C4-2B (cell line): ENCODE measurements around the gene ZNF804A.

Experiments
- CTCF ChIP-seq: fragments of 450-650 bp; conservative IDR thresholded peaks from 2 replicates; pipeline ENCODE4 v1.5.1; 2017; ENCODE audit warnings: mild to moderate bottlenecking
- ZFX ChIP-seq: fragments of 450-650 bp; IDR thresholded peaks from 2 replicates; pipeline ENCODE4 v1.6.1; 2017

GRCh38 chr2:184756161-184756560 is 157.8 kb downstream of the ZNF804A start:
- TF ChIP-seq CTCF (no peak), ZFX (no peak)
